Anterior cingulate cortex (tissue), 58 donors: Measurements from ENCODE around the gene TIMM44.

Experiments used
- DNase-seq, 58 donors: peaks; one replicate each; lab custom pipeline; 2025; lab: John Stamatoyannopoulos, UW

TIMM44 gene

DNA sequence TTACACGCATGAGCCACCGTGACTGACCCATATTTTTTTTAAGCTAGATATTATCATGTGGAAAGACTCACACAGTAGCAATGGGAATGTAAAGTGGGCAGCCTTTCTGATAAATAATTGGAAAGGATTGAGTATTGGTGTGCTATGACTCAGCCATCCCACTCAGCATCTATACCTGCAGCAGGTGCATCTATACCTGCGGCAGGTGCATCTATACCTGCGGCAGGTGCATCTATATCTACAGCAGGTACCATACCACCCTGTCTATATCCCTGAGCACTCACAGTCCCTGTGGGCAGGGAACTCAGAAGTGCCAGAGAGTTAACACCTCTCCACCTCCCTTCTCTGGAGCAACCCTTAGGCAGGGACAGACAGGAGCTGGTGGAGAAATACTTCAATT is 60.4 kb downstream of the TIMM44 start:
- DNase-seq = no peak

DNA sequence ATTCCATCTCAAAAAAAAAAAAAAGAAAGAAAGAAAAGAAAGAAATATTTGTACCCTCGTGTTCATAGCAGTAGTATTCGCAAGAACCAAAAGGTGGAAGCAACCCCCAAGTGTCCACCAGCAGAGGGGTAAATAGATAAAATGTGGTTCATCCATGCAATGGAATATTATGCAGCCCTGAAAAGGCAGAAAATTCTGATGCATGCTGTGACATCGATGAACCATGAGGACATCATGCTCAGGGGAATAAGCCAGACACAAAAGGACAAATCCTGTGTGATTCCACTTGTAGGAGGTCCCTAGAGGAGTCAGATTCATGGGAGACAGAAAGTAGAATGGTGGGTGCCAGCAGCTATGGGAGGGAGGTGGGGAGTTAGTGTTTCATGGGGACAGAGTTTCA is 61.6 kb downstream of the TIMM44 start:
- DNase-seq = no peak

DNA sequence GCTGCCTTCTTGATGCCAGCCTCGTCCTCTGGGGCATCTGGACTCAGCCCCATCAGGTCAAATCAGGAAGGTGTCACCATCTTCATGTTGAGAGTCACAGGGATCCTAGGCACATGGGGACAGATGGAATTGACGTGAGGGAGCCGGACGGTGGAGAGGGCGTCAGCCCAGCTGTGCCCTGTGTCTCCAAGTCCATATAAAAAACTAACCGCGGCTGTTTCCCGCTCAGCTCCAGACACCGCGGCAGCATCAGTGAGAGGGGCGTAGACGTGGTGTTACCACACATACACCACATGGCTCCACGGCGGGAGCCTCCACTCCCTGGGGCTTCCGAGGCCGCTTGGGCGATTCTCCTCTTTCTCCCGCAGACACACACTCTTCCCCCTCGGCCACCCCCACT is 63.6 kb downstream of the TIMM44 start:
- DNase-seq = no peak

DNA sequence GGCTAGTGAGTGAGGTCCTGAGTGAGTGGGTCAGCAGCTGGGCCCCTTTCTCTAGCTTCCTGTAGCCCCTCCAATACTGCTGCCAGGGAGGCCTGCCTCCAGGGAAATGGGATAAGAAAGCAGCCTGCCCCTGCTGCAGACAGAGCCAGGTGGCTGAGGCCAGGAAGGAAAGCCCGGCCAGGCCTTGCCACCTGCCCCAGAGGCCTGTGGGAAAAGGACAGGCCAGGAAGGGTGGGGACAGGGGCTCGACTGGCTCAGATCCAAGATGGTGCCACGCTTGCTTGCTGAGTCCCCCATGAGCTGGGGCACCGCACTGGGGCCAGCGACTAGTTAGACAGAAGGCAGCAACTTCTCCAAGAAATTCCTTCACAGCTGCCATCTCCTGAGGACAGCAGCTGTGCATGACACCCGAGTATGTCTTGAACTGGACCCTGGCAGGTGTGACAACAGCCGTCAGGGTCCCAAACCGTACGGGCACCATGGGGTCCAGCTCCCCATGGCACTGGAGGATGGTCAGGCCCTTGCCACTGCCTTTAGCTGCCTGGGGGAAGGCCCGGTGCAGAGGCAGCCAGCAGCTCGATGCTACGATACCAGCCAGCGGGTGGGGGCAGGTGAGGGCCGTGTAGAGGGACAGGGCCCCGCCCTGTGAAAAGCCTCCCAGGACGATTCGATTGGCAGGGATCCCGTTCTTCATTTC is 64.2 kb downstream of the TIMM44 start:
- no peak for DNase-seq

DNA sequence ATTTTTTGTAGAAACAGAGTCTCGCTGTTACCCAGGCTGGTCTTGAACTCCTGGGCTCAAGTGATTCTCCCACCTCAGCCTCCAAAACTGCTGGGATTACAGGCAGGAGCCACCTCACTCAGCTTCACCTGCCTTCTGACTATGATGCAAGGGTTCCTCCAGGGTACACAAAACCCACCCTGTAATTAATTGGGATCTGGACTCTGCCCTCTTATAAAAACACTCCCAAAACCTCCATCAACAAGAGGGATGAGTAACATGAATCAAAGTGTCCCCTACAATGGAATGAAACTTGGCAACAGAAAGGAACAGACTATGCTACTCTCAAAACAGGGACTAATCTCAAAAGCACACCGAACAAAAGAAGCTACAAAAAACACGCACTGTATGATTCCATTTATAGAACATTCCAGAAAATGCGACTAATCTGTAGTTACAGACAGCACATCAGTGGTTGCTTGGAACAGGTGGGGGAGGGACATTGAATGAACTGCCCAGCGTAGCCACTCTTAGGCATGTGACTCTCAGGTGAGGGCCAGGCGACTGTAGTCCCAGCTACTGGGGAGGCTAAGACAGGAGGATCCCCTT is 66.1 kb downstream of the TIMM44 start:
- DNase-seq = no peak
